KG1 (cell line): ENCODE results near the gene DOCK3.
"Not testable (repeated sequence)": the region's sequence is repeated elsewhere in the genome, so short reads cannot be mapped to it uniquely, and the experiment has no call there.

Source experiments
- DNase-seq: peaks from one replicate; lab custom pipeline; 2025; lab: John Stamatoyannopoulos, UW

The DOCK3 gene

GRCh38 chr3:51307945-51308607, 633.3 kb downstream of the DOCK3 start:
- DNase-seq: not testable (repeated sequence)

- no peak for DNase-seq
Observed at GRCh38 chr3:51311055-51311454, 636.3 kb downstream of the DOCK3 start.

GRCh38 chr3:51328206-51328605, 653.5 kb downstream of the DOCK3 start:
- DNase-seq: no peak

GRCh38 chr3:51330046-51330445, 655.3 kb downstream of the DOCK3 start:
- no peak for DNase-seq

- DNase-seq: no peak
Observed at GRCh38 chr3:51332156-51332555, 657.4 kb downstream of the DOCK3 start.

GRCh38 chr3:51333021-51333420, 658.3 kb downstream of the DOCK3 start:
- no peak for DNase-seq

GRCh38 chr3:51336261-51336660, 661.5 kb downstream of the DOCK3 start:
- DNase-seq: no peak

- no peak for DNase-seq
Observed at GRCh38 chr3:51337666-51338065, 662.9 kb downstream of the DOCK3 start.

GRCh38 chr3:51338632-51339031, 663.9 kb downstream of the DOCK3 start:
- DNase-seq: no peak

- DNase-seq: no peak
Observed at GRCh38 chr3:51340013-51340829, 665.5 kb downstream of the DOCK3 start.

GRCh38 chr3:51340989-51341636, 666.4 kb downstream of the DOCK3 start:
- no peak for DNase-seq

- DNase-seq: no peak
Observed at GRCh38 chr3:51343918-51344687, 669.4 kb downstream of the DOCK3 start.

- no peak for DNase-seq
Observed at GRCh38 chr3:51350751-51351150, 676.0 kb downstream of the DOCK3 start.

- no peak for DNase-seq
Observed at GRCh38 chr3:51353131-51353530, 678.4 kb downstream of the DOCK3 start.

- DNase-seq: no peak
Observed at GRCh38 chr3:51353691-51354090, 679.0 kb downstream of the DOCK3 start.

GRCh38 chr3:51354172-51354571, 679.4 kb downstream of the DOCK3 start:
- no peak for DNase-seq

- DNase-seq: no peak
Observed at GRCh38 chr3:51354731-51355615, 680.2 kb downstream of the DOCK3 start.

GRCh38 chr3:51355891-51356578, 681.3 kb downstream of the DOCK3 start:
- DNase-seq: no peak

- no peak for DNase-seq
Observed at GRCh38 chr3:51357856-51358255, 683.1 kb downstream of the DOCK3 start.

GRCh38 chr3:51358981-51359380, 684.3 kb downstream of the DOCK3 start:
- DNase-seq: no peak

GRCh38 chr3:51360806-51361205, 686.1 kb downstream of the DOCK3 start:
- no peak for DNase-seq
